K562 (cell line): ENCODE data around the gene ARMCX6.

ENCODE experiments used
- CREB1 ChIP-seq, 2 experiments: sonication (generic) in 1 of 2; formaldehyde crosslinking in 1 of 2; IDR thresholded peaks; 2 replicates each; pipeline versions ENCODE4 v1.6.1 to v1.8.0; 2012 to 2022; ENCODE audit warnings: inconsistent platforms in 1 of 2, mild to moderate bottlenecking in 1 of 2, missing genetic modification reagents in 1 of 2, moderate library complexity in 1 of 2
- POLR2AphosphoS5 ChIP-seq: IDR thresholded peaks from 2 replicates; pipeline ENCODE4 v1.6.1; 2011; ENCODE audit warnings: mild to moderate bottlenecking, low read depth, low read length, moderate library complexity; ENCODE audit not compliant: control insufficient read depth, insufficient read depth
- TAF1 ChIP-seq: IDR thresholded peaks from 2 replicates; pipeline ENCODE4 v1.6.1; 2011; ENCODE audit warnings: mild to moderate bottlenecking, low read length, moderate library complexity; ENCODE audit not compliant: insufficient read depth, control insufficient read depth, severe bottlenecking; ENCODE audit errors: extremely low read depth
- TFAM ChIP-seq: fragments of 250-450 bp; sonication (Bioruptor Pico); conservative IDR thresholded peaks from 2 replicates; pipeline ENCODE4 v1.5.0; 2021; ENCODE audit warnings: mild to moderate bottlenecking, moderate library complexity
- ZFX ChIP-seq: sonication (generic); formaldehyde crosslinking; IDR thresholded peaks from 2 replicates; pipeline ENCODE4 v1.8.0; 2022; ENCODE audit warnings: mild to moderate bottlenecking, missing genetic modification reagents, moderate library complexity
- ZNF274 ChIP-seq: IDR thresholded peaks from 2 replicates; pipeline ENCODE4 v1.6.1; 2011; ENCODE audit warnings: low read depth, mild to moderate bottlenecking, low read length, moderate library complexity, borderline replicate concordance
- ZNF3 ChIP-seq: fragments of 250-450 bp; sonication (Bioruptor Pico); IDR thresholded peaks from 2 replicates; pipeline ENCODE4 v1.5.0; 2021; ENCODE audit warnings: mild to moderate bottlenecking, moderate library complexity
- ZSCAN32 ChIP-seq: fragments of 450-650 bp; formaldehyde crosslinking; IDR thresholded peaks from 2 replicates; pipeline ENCODE4 v1.4.0; 2020; ENCODE audit warnings: mild to moderate bottlenecking, moderate library complexity
- TF ChIP-seq, protein P1 (sequence below): fragments of 250-450 bp; sonication (Bioruptor Pico); IDR thresholded peaks from 2 replicates; pipeline ENCODE4 v1.4.0; 2020; ENCODE audit warnings: borderline replicate concordance
- TF ChIP-seq, protein P2 (sequence below), 3 experiments: IDR thresholded peaks in 2 of 3; conservative IDR thresholded peaks in 1 of 3; 2 replicates each; pipeline ENCODE4 v1.5.1; 2011 to 2012; ENCODE audit warnings: low read length in 3 of 3, mild to moderate bottlenecking in 3 of 3, control low read depth in 2 of 3, improper control_type of control experiment in 1 of 3, inconsistent platforms in 1 of 3, low read depth in 1 of 3, mixed read lengths in 1 of 3, moderate library complexity in 1 of 3; ENCODE audit not compliant: insufficient read depth in 2 of 3
- TF ChIP-seq, protein P3 (sequence below): sonication (generic); formaldehyde crosslinking; IDR thresholded peaks from 2 replicates; pipeline ENCODE4 v1.9.0; 2022; ENCODE audit warnings: mild to moderate bottlenecking, missing genetic modification reagents
- TF ChIP-seq, protein P4 (sequence below), 2 experiments: fragments of 450-650 bp; formaldehyde crosslinking in 1 of 2; IDR thresholded peaks; 2 replicates each; pipeline versions ENCODE4 v1.4.0 to v1.6.1; 2014 to 2020; ENCODE audit warnings: mild to moderate bottlenecking in 2 of 2, borderline replicate concordance in 1 of 2, low read depth in 1 of 2

DNA sequence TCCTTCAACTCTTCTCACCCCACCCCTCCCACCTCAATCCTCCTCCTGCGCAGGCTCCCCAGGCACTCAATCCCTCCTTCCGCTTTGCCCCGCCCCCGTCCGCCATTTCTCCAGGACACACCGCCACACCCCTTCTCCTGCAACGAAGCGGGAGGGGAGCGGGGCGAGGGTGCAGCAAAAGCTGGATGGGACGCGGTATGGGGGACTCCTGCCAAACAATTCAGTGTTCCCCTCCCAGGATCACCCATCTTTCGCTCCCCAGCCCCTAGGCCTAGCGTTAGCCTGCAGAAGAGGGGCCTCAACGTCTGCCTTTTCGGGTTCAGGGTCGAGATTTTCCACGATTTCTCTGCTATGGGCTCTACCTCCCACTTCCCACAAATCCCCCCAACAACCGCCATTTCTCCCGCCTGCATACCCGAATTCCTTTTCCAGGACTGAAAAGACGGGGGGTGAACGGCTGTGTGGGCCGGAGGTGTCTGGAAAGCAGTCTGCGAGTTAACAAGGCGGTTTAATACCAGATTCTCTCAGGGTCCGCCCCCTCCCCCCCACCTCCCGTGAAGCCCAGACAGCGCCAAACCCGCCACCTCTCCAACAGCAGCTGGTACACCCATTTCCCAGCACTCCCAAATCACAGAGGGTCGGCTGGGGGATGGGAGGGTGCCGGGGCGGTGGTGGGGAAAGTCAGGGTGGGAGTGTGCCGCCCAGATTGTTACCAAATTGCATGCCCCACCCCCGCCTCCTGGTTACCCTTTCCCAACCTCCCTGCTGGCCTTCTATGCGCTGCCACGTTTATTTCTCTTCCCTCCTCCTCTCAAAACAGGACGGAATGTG is 41.1 kb upstream of the ARMCX6 start:
- TF ChIP-seq TAF1 (no peak), TFAM (CRISPR knock-in tag) (no peak), ZNF3 (no peak), CREB1 (IDR thresholded peaks at IDR 0.05) (no peak), CREB1 (CRISPR knock-in tag; IDR thresholded peaks at IDR 0.05) (no peak), ZNF274 (no peak), ZFX (CRISPR knock-in tag) (no peak), POLR2AphosphoS5 (no peak), ZSCAN32 (CRISPR knock-in tag) (no peak)
- TF ChIP-seq, protein P1, sequence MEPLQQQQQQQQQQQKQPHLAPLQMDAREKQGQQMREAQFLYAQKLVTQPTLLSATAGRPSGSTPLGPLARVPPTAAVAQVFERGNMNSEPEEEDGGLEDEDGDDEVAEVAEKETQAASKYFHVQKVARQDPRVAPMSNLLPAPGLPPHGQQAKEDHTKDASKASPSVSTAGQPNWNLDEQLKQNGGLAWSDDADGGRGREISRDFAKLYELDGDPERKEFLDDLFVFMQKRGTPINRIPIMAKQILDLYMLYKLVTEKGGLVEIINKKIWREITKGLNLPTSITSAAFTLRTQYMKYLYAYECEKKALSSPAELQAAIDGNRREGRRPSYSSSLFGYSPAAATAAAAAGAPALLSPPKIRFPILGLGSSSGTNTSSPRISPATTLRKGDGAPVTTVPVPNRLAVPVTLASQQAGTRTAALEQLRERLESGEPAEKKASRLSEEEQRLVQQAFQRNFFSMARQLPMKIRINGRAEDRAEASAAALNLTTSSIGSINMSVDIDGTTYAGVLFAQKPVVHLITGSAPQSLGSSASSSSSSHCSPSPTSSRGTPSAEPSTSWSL (CRISPR knock-in tag): no peak
- TF ChIP-seq, protein P2, sequence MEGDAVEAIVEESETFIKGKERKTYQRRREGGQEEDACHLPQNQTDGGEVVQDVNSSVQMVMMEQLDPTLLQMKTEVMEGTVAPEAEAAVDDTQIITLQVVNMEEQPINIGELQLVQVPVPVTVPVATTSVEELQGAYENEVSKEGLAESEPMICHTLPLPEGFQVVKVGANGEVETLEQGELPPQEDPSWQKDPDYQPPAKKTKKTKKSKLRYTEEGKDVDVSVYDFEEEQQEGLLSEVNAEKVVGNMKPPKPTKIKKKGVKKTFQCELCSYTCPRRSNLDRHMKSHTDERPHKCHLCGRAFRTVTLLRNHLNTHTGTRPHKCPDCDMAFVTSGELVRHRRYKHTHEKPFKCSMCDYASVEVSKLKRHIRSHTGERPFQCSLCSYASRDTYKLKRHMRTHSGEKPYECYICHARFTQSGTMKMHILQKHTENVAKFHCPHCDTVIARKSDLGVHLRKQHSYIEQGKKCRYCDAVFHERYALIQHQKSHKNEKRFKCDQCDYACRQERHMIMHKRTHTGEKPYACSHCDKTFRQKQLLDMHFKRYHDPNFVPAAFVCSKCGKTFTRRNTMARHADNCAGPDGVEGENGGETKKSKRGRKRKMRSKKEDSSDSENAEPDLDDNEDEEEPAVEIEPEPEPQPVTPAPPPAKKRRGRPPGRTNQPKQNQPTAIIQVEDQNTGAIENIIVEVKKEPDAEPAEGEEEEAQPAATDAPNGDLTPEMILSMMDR (IDR thresholded peaks at IDR 0.05 in 2 of 3, conservative IDR thresholded peaks at IDR 0.05 in 1 of 3; ENCODE audit: insufficient read depth in 2 of 3, low read depth in 1 of 3, low read length in 3 of 3): no peak
- TF ChIP-seq, protein P3, sequence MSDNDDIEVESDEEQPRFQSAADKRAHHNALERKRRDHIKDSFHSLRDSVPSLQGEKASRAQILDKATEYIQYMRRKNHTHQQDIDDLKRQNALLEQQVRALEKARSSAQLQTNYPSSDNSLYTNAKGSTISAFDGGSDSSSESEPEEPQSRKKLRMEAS: no peak
- TF ChIP-seq, protein P4, sequence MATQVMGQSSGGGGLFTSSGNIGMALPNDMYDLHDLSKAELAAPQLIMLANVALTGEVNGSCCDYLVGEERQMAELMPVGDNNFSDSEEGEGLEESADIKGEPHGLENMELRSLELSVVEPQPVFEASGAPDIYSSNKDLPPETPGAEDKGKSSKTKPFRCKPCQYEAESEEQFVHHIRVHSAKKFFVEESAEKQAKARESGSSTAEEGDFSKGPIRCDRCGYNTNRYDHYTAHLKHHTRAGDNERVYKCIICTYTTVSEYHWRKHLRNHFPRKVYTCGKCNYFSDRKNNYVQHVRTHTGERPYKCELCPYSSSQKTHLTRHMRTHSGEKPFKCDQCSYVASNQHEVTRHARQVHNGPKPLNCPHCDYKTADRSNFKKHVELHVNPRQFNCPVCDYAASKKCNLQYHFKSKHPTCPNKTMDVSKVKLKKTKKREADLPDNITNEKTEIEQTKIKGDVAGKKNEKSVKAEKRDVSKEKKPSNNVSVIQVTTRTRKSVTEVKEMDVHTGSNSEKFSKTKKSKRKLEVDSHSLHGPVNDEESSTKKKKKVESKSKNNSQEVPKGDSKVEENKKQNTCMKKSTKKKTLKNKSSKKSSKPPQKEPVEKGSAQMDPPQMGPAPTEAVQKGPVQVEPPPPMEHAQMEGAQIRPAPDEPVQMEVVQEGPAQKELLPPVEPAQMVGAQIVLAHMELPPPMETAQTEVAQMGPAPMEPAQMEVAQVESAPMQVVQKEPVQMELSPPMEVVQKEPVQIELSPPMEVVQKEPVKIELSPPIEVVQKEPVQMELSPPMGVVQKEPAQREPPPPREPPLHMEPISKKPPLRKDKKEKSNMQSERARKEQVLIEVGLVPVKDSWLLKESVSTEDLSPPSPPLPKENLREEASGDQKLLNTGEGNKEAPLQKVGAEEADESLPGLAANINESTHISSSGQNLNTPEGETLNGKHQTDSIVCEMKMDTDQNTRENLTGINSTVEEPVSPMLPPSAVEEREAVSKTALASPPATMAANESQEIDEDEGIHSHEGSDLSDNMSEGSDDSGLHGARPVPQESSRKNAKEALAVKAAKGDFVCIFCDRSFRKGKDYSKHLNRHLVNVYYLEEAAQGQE (IDR thresholded peaks at IDR 0.05; ENCODE audit: borderline replicate concordance): no peak
- TF ChIP-seq, protein P4 (CRISPR knock-in tag; IDR thresholded peaks at IDR 0.05; ENCODE audit: low read depth): no peak
